Muscle of leg (tissue), 11 donors: ENCODE measurements around the gene CCDC136. TPM values are rescaled to one million over a fixed set of nuclear protein-coding genes. Genes with fewer than 3 reads are reported as not detected.

Source experiments
- DNase-seq: peaks from one replicate; pipeline ENCODE4 v3.0.0; 2013
- H3K27ac ChIP-seq: one replicate; pipeline ENCODE4 v1.5.1; 2013; ENCODE audit warnings: mild to moderate bottlenecking, low read length, control low read depth
- H3K27me3 ChIP-seq: one replicate; pipeline ENCODE4 v1.6.1; 2013; ENCODE audit warnings: low read length; ENCODE audit not compliant: control insufficient read depth, insufficient read depth
- H3K36me3 ChIP-seq: one replicate; pipeline ENCODE4 v1.6.1; 2013; ENCODE audit warnings: low read length; ENCODE audit not compliant: control insufficient read depth, insufficient read depth
- H3K4me1 ChIP-seq: one replicate; pipeline ENCODE4 v1.6.1; 2013; ENCODE audit warnings: low read length; ENCODE audit not compliant: control insufficient read depth, insufficient read depth
- H3K4me3 ChIP-seq: one replicate; pipeline ENCODE4 v1.5.1; 2013; ENCODE audit warnings: low read length, control low read depth
- H3K9me3 ChIP-seq: replicated peaks from 2 replicates; pipeline ENCODE4 v1.6.1; 2013; ENCODE audit warnings: low read depth, low read length; ENCODE audit not compliant: control insufficient read depth
- WGBS: methylation state at CpG from one replicate; pipeline ENCODE4 v1.1.5; 2013; ENCODE audit warnings: missing lambda C conversion rate; ENCODE audit not compliant: insufficient coverage; 5-methylcytosine and 5-hydroxymethylcytosine counted together
- polyA plus RNA-seq, 8 donors: library from polyadenylated mRNA; unstranded; fragments of 120-200 nt; gene quantifications; one replicate each; pipeline versions ENCODE4 v1.2.1 to v1.2.3, GENCODE V29; 2013; ENCODE audit warnings: inconsistent platforms in 1 of 8, low replicate concordance in 1 of 8; ENCODE audit not compliant: insufficient read length in 8 of 8, insufficient read depth in 1 of 8
- total RNA-seq: library from RNA; stranded (reverse); fragments of 120-200 nt; gene quantifications from one replicate; pipeline ENCODE4 v1.2.4, GENCODE V29; 2013

Gene CCDC136
- total and polyA plus RNA-seq, 9 donors = 10.7 to 21.5 (median 16.4) TPM

- WGBS = 95% methylated on average over 2 of the region's 4 CpGs
- H3K27ac ChIP-seq = no peak within 1 kb of the TSS
- H3K9me3 ChIP-seq = peaks cover 7% of the 10 kb centered on the region
- no peaks in the 10 kb centered on the region for H3K27me3 ChIP-seq
- H3K4me1 ChIP-seq = peaks cover 3% of the 10 kb centered on the region
- no peak for DNase-seq
- H3K4me3 ChIP-seq = no peak within 1 kb of the TSS
- H3K36me3 ChIP-seq = peaks cover 29% of the 10 kb centered on the region
Observed at GRCh38 chr7:128775744-128776474, 15.9 kb upstream of the CCDC136 start, which contains the start of gene OPN1SW. OPN1SW (minus strand) TSS chr7:128775794; CDS start chr7:128775781, 13 bp downstream.

- Histone ChIP-seq H3K27ac (no peak overlapping the region), H3K36me3 (peaks cover 20% of the 10 kb centered on the region), H3K9me3 (peaks cover 7% of the 10 kb centered on the region), H3K4me1 (peaks cover 17% of the 10 kb centered on the region), H3K27me3 (no peaks in the 10 kb centered on the region), H3K4me3 (no peak overlapping the region)
- peak; percentile 47 for DNase-seq
- WGBS = no CpG with 5 or more reads among the region's 5 CpGs
Observed at GRCh38 chr7:128777156-128778123, 14.3 kb upstream of the CCDC136 start.

GRCh38 chr7:128778946-128779345, 12.8 kb upstream of the CCDC136 start:
- Histone ChIP-seq H3K27ac (no peak overlapping the region), H3K4me3 (no peak overlapping the region), H3K4me1 (peaks cover 28% of the 10 kb centered on the region), H3K36me3 (peaks cover 8% of the 10 kb centered on the region), H3K9me3 (peaks cover 7% of the 10 kb centered on the region), H3K27me3 (no peaks in the 10 kb centered on the region)
- DNase-seq = no peak
- WGBS = 92% methylated on average over 5 of the region's 5 CpGs

GRCh38 chr7:128781126-128781525, 10.6 kb upstream of the CCDC136 start:
- no peaks in the 10 kb centered on the region for H3K36me3 ChIP-seq
- H3K27me3 ChIP-seq = no peaks in the 10 kb centered on the region
- DNase-seq = peak; percentile 95
- H3K4me1 ChIP-seq = peaks cover 28% of the 10 kb centered on the region
- H3K9me3 ChIP-seq = peaks cover 7% of the 10 kb centered on the region
- 6% methylated on average over 3 of the region's 5 CpGs for WGBS
- peak overlapping the region; percentile 79 for H3K27ac ChIP-seq
- H3K4me3 ChIP-seq = no peak overlapping the region

GRCh38 chr7:128781851-128782250, 9.9 kb upstream of the CCDC136 start:
- Histone ChIP-seq H3K4me1 (peaks cover 28% of the 10 kb centered on the region), H3K27ac (peak overlapping the region; percentile 79), H3K9me3 (peaks cover 7% of the 10 kb centered on the region), H3K4me3 (no peak overlapping the region), H3K36me3 (no peaks in the 10 kb centered on the region), H3K27me3 (no peaks in the 10 kb centered on the region)
- no CpG with 5 or more reads among the region's 3 CpGs for WGBS
- DNase-seq = no peak

GRCh38 chr7:128783143-128783861, 8.5 kb upstream of the CCDC136 start:
- Histone ChIP-seq H3K9me3 (no peaks in the 10 kb centered on the region), H3K27ac (peak overlapping the region; percentile 58)

GRCh38 chr7:128785738-128786137, 6.0 kb upstream of the CCDC136 start:
- H3K9me3 ChIP-seq = no peaks in the 10 kb centered on the region
- peaks cover 32% of the 10 kb centered on the region for H3K4me1 ChIP-seq
- H3K27me3 ChIP-seq = peaks cover 15% of the 10 kb centered on the region
- no peaks in the 10 kb centered on the region for H3K36me3 ChIP-seq
- no peak for DNase-seq
- H3K27ac ChIP-seq = no peak overlapping the region
- H3K4me3 ChIP-seq = no peak overlapping the region
- WGBS = 75% methylated on average over 2 of the region's 3 CpGs

More at GRCh38 chr7:128783143-128783861, 8.5 kb upstream of the CCDC136 start:
- Histone ChIP-seq H3K27me3 (no peaks in the 10 kb centered on the region), H3K4me1 (peaks cover 28% of the 10 kb centered on the region), H3K4me3 (no peak overlapping the region), H3K36me3 (no peaks in the 10 kb centered on the region)
- DNase-seq = peak; percentile 95
- 20% methylated on average over 8 of the region's 15 CpGs for WGBS

GRCh38 chr7:128788446-128789412, 3.0 kb upstream of the CCDC136 start:
- WGBS = 60% methylated on average over 7 of the region's 9 CpGs
- DNase-seq = no peak
- Histone ChIP-seq H3K9me3 (no peaks in the 10 kb centered on the region), H3K4me1 (peaks cover 22% of the 10 kb centered on the region), H3K4me3 (no peak overlapping the region), H3K36me3 (no peaks in the 10 kb centered on the region), H3K27ac (no peak overlapping the region), H3K27me3 (peaks cover 23% of the 10 kb centered on the region)
